ENCODE results near the gene HRK. TPM values are rescaled to one million over a fixed set of nuclear protein-coding genes. Genes with fewer than 3 reads are reported as not detected.
A peak's percentile ranks its signal among the peaks of the same experiment; 100 is the strongest.

HRK gene
- total and polyA plus RNA-seq, 2 of the 13 experiments (the other 11 are each of a cell fraction or from before 2014, with no cell fraction given): 0.02 TPM; not detected in 1

DNA sequence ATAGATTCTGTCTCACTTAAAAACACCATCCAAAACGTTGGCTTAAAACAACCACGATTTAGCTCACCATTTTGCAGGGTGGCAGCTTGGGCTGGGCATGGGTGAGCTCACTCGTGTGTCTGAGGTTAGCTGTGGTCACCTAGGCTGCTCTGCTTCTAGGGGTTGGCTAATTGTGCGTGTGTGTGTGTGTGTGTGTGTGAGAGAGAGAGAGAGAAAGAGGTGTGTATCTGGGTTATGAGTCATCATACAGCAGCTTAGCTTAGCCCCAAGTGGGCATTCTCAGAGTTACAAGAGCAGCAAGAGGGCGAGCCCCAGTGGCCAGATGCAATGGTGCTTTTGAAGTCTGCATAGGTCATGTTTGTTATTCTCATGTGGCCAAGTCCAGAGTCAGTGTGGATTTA is 35.5 kb upstream of the HRK start (continued):
- TF ChIP-seq, protein P1, sequence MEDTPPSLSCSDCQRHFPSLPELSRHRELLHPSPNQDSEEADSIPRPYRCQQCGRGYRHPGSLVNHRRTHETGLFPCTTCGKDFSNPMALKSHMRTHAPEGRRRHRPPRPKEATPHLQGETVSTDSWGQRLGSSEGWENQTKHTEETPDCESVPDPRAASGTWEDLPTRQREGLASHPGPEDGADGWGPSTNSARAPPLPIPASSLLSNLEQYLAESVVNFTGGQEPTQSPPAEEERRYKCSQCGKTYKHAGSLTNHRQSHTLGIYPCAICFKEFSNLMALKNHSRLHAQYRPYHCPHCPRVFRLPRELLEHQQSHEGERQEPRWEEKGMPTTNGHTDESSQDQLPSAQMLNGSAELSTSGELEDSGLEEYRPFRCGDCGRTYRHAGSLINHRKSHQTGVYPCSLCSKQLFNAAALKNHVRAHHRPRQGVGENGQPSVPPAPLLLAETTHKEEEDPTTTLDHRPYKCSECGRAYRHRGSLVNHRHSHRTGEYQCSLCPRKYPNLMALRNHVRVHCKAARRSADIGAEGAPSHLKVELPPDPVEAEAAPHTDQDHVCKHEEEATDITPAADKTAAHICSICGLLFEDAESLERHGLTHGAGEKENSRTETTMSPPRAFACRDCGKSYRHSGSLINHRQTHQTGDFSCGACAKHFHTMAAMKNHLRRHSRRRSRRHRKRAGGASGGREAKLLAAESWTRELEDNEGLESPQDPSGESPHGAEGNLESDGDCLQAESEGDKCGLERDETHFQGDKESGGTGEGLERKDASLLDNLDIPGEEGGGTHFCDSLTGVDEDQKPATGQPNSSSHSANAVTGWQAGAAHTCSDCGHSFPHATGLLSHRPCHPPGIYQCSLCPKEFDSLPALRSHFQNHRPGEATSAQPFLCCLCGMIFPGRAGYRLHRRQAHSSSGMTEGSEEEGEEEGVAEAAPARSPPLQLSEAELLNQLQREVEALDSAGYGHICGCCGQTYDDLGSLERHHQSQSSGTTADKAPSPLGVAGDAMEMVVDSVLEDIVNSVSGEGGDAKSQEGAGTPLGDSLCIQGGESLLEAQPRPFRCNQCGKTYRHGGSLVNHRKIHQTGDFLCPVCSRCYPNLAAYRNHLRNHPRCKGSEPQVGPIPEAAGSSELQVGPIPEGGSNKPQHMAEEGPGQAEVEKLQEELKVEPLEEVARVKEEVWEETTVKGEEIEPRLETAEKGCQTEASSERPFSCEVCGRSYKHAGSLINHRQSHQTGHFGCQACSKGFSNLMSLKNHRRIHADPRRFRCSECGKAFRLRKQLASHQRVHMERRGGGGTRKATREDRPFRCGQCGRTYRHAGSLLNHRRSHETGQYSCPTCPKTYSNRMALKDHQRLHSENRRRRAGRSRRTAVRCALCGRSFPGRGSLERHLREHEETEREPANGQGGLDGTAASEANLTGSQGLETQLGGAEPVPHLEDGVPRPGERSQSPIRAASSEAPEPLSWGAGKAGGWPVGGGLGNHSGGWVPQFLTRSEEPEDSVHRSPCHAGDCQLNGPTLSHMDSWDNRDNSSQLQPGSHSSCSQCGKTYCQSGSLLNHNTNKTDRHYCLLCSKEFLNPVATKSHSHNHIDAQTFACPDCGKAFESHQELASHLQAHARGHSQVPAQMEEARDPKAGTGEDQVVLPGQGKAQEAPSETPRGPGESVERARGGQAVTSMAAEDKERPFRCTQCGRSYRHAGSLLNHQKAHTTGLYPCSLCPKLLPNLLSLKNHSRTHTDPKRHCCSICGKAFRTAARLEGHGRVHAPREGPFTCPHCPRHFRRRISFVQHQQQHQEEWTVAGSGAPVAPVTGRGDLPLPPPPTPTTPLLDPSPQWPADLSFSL (CRISPR knock-in tag; IDR thresholded peaks at IDR 0.05): peak; percentile 95
- TF ChIP-seq PCBP2 (optimal IDR thresholded peaks at IDR 0.05; ENCODE audit: low read depth, low read length, poor library complexity, severe bottlenecking): no peak
- TF ChIP-seq, protein P2, sequence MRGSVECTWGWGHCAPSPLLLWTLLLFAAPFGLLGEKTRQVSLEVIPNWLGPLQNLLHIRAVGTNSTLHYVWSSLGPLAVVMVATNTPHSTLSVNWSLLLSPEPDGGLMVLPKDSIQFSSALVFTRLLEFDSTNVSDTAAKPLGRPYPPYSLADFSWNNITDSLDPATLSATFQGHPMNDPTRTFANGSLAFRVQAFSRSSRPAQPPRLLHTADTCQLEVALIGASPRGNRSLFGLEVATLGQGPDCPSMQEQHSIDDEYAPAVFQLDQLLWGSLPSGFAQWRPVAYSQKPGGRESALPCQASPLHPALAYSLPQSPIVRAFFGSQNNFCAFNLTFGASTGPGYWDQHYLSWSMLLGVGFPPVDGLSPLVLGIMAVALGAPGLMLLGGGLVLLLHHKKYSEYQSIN (CRISPR knock-in tag; IDR thresholded peaks at IDR 0.05; ENCODE audit: borderline replicate concordance): no peak
- TF ChIP-seq ZNF790 (CRISPR knock-in tag; IDR thresholded peaks at IDR 0.05; ENCODE audit: borderline replicate concordance): no peak
- TF ChIP-seq, protein P3, sequence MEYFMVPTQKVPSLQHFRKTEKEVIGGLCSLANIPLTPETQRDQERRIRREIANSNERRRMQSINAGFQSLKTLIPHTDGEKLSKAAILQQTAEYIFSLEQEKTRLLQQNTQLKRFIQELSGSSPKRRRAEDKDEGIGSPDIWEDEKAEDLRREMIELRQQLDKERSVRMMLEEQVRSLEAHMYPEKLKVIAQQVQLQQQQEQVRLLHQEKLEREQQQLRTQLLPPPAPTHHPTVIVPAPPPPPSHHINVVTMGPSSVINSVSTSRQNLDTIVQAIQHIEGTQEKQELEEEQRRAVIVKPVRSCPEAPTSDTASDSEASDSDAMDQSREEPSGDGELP (IDR thresholded peaks at IDR 0.05; ENCODE audit: borderline replicate concordance, low read depth): peak; percentile 54; the same call in 1 of the 2 replicates
- TF ChIP-seq SOX13 (IDR thresholded peaks at IDR 0.05): no peak
- TF ChIP-seq SOX13 (CRISPR knock-in tag; conservative IDR thresholded peaks at IDR 0.05 in 1 of 2, IDR thresholded peaks at IDR 0.05 in 1 of 2): peak in 1 of 2 experiments; percentile 8; a peak in 1 of 4 replicates
- TF ChIP-seq HHEX (CRISPR knock-in tag; IDR thresholded peaks at IDR 0.05): peak; percentile 35; the same call in 1 of the 2 replicates
- TF ChIP-seq, protein P4, sequence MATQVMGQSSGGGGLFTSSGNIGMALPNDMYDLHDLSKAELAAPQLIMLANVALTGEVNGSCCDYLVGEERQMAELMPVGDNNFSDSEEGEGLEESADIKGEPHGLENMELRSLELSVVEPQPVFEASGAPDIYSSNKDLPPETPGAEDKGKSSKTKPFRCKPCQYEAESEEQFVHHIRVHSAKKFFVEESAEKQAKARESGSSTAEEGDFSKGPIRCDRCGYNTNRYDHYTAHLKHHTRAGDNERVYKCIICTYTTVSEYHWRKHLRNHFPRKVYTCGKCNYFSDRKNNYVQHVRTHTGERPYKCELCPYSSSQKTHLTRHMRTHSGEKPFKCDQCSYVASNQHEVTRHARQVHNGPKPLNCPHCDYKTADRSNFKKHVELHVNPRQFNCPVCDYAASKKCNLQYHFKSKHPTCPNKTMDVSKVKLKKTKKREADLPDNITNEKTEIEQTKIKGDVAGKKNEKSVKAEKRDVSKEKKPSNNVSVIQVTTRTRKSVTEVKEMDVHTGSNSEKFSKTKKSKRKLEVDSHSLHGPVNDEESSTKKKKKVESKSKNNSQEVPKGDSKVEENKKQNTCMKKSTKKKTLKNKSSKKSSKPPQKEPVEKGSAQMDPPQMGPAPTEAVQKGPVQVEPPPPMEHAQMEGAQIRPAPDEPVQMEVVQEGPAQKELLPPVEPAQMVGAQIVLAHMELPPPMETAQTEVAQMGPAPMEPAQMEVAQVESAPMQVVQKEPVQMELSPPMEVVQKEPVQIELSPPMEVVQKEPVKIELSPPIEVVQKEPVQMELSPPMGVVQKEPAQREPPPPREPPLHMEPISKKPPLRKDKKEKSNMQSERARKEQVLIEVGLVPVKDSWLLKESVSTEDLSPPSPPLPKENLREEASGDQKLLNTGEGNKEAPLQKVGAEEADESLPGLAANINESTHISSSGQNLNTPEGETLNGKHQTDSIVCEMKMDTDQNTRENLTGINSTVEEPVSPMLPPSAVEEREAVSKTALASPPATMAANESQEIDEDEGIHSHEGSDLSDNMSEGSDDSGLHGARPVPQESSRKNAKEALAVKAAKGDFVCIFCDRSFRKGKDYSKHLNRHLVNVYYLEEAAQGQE (IDR thresholded peaks at IDR 0.05; ENCODE audit: borderline replicate concordance in 1 of 2, low read depth in 1 of 2, low read length in 2 of 2): 0 out of 4 replicates have a peak, but pooled peaks of 1 of the 2 experiments have one; percentile 11
- TF ChIP-seq ZNF674 (CRISPR knock-in tag; IDR thresholded peaks at IDR 0.05; ENCODE audit: low read depth): no peak
- no peak for TF ChIP-seq MYC (CRISPR knock-in tag; IDR thresholded peaks at IDR 0.05; ENCODE audit: borderline replicate concordance)
- TF ChIP-seq, protein P5, sequence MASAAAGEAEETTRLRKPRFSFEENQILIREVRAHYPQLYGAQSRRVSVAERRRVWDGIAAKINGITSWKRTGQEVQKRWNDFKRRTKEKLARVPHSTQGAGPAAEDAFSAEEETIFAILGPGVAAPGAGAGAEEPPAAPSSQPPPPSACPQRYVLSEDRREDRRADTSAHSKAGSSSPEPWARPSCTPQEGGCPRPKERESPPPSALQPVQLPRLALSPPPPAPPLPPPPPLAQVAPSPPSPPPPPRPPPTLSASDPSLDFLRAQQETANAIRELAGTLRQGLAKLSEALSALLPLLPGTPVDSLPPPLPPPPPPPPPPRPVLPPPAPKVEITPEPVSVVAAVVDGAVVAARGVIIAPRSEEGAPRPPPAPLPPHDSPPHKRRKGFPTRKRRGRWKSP (CRISPR knock-in tag; IDR thresholded peaks at IDR 0.05): no peak
- TF ChIP-seq, protein P6, sequence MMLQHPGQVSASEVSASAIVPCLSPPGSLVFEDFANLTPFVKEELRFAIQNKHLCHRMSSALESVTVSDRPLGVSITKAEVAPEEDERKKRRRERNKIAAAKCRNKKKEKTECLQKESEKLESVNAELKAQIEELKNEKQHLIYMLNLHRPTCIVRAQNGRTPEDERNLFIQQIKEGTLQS (CRISPR knock-in tag; IDR thresholded peaks at IDR 0.05): peak; percentile 97
